G401.6 (cell line): ENCODE measurements around the gene MIEF2.
"Not testable (repeated sequence)": the region's sequence is repeated elsewhere in the genome, so short reads cannot be mapped to it uniquely, and the experiment has no call there.

Experiments used
- FAIRE-seq: peaks from 2 replicates; lab custom pipeline; 2012; peaks lifted over from hg19 to GRCh38; lab: Jason Lieb, UNC

The MIEF2 gene, protein sequence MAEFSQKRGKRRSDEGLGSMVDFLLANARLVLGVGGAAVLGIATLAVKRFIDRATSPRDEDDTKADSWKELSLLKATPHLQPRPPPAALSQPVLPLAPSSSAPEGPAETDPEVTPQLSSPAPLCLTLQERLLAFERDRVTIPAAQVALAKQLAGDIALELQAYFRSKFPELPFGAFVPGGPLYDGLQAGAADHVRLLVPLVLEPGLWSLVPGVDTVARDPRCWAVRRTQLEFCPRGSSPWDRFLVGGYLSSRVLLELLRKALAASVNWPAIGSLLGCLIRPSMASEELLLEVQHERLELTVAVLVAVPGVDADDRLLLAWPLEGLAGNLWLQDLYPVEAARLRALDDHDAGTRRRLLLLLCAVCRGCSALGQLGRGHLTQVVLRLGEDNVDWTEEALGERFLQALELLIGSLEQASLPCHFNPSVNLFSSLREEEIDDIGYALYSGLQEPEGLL

DNA sequence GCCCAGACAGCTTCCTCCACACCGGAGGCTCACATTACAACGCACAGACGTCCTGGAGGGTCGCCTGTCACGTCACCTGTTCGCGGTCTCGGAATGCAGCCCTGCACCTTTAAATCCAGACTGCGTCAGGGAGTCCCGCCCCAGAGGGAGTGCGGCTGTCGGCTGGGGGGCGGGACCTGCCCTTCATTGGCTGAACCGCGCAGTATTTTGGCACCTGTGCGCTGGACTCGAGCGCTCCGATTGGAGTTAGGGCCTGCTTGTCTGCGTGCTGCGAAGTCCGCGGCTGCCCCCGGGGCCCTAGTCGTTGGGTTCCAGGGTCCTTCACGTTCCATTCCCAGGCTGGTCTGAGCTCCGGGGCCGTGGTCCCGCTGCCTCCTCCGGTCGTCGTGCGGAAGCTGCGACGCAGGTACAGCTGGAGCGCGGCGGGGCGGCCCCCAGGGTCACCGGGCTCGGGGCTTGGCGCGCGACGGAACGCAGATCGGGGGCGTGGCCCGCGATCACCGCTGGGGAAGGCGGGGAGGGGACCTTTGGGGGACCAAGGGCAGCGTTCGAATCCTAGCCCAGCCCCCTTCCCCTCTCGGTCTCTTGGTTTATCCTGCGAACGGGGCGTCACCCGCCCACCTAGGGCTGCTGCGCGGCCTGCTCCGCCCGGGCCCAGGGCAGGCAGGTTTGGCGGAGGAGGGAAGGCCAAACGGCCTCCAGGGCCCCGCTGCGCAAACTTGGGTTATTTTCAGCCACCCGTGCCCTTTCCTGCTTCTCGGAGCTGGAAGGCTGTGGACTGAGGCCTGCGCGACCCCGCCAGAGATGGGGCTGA lies at the start of gene MIEF2:
MIEF2 (plus strand) TSS at position 331 of the 814 bp plus-strand sequence. CDS start 2,059 bp downstream, outside the sequence.
- FAIRE-seq: peak; percentile 98

DNA sequence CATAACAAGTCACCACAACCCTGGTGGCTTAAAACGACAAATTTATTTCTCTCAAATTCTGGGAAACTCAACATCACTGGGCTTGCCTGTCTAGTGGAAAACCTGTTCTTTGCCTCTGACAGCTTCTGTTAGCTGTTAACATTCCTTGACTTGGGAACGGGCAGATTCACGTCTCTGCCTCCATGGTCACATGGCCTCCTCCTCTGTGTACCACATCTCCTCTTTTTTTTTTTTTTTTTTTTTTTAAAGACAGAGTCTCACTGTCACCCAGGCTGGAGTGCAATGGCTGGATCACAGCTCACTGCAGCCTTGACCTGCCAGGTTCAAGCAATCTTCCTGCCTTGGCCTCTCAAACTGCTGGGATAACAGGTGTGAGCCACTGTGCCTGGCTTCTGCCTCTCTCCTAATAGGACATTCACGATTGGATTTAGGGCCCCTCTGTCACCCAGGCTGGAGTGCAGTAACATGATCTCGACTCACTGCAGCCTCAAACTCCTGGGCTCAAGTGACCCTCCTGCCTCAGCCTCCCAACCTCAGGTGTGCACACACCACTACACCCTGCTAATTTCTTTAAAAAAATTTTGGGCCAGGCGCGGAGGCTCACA lies 46.7 kb upstream of the MIEF2 start:
- FAIRE-seq: peak; percentile 6

DNA sequence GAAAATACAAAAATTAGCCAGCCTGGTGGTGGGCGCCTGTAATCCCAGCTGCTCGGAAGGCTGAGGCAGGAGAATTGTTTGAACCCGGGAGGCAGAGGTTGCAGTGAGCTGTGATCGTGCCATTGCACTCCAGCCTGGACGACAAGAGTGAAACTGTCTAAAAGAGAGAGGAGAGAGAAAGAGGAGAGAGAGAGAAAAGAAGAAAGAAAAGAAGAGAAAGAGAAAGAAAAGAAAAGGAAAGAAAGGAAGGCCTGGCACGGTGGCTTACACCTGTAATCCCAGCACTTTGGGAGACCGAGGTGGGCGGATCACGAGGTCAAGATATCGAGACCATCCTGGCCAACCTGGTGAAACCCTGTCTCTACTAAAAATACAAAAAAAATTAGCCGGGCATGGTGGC lies 43.6 kb upstream of the MIEF2 start:
- FAIRE-seq: not testable (repeated sequence)

DNA sequence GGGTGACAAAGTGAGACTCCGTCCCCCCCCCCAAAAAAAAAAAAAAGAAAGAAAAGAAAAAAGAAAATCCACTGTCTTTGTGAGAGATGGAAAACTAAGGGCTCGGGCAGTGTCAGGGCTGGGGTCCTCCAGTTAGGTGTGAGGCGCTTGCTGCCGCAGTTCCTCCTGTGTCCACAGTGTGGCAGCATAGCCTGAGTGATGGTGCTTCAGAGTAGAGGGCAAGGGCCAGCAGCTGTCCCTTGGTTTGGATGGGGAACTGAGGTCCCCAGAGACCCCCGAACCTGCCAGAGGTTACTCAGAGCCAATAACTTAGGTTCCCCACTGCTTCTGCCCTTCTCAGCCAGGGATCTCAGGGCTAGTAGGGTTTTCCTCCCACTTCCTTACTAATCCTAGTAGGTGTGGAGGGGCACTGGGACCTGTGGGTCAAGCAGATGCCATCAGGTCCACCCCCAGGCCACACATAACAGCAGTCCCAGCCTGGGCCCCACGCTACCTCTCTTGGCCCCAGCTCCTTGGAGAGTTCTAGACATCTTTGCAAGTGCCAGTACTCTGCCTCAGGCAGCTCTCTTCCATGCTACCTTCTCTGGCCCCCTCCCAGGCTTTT lies 42.9 kb upstream of the MIEF2 start:
- FAIRE-seq: peak; percentile 48

DNA sequence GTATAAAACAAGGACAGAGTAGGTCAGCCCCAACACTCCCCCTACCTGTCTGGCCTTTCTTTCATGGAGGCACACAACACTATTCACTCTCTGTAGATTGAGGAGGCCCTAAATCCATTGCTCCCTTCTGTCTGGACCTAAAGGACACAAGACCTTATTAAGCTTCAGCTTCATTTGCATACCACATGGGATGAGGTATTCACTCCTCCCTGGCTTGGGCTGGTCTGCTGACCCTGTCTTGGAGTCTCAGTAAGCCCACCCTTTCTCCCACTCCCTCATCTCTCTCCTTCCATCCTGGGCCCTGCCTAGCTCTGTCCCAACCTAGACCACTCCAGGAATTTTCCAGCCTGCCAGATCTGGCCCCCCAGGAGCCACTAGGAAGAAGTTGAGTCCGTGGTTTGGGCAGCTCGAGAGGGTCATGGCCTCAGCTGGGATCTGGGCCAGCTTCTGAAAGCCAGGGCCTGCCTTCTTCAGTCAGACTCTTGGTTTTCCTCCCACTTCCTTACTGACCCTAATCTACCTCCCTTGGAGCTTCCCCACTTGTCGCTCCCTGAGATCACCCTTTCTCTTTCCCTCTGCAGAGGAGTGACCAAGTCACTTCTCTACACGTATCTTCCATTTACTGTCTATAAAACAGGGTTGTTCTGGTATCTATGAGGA lies 41.6 kb upstream of the MIEF2 start:
- FAIRE-seq: no peak

DNA sequence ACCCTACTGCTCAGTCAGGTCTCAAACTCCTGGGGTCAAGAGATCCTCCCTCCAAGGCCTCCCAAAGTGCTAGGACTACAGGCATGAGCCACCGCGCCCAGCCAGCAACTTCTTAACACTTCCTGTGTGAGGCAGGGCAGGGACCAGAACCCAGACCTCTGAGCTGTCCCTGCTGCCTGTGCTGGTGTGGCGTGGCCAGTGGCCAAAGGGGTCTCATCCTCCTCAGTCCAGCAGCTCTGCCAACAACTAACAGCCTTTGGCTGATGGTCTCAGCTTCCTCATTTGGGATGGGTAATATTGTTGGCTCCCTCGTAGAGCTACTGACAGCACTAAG lies 36.4 kb upstream of the MIEF2 start:
- no peak for FAIRE-seq

DNA sequence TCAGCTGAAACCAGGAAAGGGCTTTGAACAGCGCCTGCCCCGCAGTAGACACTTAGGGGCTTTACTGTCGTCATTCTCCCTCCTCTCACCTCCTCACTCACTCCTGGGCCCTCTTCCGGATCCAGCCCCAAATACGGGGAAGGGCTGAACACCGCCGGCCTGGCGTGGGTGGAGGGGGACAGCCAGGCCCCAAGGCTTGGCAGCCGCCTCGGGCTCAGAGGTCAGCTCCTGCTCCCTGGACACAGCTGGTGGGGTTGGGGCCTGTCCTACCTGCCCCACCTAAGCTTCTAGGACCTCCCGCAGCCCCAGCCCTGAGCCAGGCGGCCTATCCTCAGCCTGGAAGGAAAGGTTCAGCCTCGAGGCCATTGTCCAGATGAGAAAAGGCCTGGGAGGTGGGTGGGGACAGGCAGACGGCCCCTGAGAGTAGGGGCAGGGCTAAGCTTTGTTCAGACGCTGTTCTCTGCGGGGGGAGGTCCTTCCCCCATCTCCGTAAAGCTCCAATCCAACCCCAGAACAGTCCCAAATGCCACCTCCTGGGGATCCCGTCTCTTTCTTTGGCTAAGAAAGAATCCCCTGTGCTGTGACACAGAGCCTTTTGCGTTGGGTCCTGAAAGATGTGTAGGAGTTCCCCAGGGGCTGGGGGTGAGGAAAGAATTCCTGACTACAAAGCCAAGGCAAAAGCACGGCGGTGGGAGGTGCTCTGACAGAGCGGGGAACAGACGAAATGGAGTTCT lies 35.9 kb upstream of the MIEF2 start:
- FAIRE-seq: peak; percentile 89

DNA sequence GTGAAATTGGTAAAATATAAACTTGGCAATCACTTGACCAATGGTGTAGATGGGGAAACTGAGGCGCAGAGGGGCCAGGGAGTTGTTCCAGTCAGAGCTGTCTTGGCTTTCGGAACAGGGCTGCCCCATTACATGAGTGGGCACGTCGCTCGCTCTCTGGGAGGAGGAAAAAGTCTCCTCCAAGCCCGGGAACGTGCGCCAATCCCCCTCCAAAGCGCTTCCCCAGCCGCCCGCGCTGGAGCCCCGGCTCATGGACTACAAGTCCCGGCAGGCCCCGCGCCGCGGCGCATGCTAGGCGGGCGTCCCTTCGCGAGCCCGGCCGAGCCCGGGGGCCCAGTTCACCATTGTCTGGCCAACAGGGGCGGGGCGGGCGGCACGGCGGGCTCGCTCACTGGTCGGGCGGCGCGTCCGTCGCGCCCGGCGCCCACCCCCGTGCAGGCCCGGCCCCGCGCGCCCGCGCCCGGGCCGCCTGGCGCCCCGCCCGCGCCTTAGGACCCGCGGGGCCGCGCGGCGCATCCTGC lies 35.3 kb upstream of the MIEF2 start, which contains the start of gene LLGL1:
LLGL1 (plus strand) TSS at position 515 of the 521 bp plus-strand sequence. CDS start 48 bp downstream, outside the sequence.
- no peak for FAIRE-seq

DNA sequence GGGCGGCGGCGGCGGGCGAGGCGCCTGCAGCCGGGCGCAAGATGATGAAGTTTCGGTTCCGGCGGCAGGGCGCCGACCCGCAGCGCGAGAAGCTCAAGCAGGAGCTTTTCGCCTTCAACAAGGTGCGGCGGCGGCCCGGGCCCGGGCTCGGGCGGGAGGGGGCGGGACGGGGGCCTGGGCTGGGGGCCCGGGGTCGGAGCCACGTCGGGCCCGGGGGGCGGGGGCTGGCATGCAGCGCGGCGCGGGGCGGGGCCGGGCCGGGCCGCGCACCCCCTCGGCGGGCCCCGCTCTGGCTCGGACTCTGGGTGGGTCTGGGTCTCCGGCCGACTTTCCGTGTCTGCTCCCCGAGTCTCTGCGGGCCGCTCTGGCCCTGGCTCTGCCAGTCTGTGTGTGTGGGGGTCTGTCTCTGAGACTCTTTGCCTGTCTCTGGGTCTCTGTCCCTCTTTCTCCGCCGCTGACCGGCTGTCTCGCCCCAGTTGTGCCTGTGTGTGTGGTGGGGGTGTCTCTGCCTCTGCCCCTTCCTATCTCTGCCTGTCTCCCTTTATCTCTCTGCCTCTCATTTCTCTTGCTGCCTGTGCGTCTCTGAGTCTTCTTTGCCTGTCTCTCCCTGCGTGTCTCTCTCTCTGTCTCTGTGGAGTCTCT lies 34.7 kb upstream of the MIEF2 start:
- no peak for FAIRE-seq

DNA sequence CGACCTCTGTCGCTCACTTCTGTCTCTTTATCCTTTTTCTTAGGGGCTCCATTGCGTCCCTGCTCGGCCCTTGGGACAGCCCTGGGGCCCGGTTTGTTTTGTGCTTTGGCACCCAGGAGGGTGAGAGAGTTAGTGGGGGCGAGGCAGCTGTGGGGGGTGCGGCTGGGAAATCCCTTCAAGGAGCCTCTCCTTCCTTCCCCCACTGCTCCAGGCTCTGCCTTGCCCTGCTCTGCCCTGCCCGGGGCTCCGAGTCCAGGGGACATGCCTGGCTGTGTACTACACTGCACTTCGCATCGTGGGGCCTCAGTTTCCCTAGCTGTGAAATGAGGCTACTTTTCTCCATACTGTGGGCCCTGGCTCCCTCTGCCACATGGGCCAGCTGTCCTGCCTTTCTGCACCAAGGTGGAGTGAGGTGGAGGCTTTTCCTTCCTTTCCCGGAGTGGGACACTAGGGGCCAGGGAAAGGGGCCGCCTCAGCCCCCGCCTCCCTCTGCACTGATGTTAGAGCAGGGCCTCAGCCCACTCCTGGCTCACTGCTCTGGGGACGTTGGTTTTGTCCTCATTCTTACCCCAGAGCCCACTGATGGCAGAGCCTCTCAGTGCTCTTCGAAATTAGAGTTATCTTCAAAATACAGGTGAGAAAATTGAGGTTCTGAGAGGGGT lies 34.0 kb upstream of the MIEF2 start:
- no peak for FAIRE-seq

DNA sequence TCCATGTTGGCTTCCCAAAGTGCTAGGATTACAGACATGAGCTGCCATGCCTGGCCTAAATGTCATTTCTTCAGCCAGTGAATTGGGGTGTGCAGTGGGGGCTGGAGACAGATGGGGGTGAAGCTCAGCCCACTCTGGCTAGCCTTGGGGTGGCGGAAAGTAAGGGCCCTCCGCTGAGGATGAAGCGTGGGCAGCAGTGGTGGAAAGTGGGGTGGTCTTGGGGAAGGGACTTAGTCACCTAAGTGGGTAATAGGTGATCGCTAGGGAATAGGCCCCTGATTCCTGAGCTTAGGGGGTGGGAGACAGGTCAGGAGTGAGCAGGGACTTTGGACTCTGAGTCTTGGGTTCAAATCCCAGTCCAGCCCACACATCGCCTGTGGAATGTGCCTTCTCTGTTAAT lies 32.8 kb upstream of the MIEF2 start:
- no peak for FAIRE-seq

DNA sequence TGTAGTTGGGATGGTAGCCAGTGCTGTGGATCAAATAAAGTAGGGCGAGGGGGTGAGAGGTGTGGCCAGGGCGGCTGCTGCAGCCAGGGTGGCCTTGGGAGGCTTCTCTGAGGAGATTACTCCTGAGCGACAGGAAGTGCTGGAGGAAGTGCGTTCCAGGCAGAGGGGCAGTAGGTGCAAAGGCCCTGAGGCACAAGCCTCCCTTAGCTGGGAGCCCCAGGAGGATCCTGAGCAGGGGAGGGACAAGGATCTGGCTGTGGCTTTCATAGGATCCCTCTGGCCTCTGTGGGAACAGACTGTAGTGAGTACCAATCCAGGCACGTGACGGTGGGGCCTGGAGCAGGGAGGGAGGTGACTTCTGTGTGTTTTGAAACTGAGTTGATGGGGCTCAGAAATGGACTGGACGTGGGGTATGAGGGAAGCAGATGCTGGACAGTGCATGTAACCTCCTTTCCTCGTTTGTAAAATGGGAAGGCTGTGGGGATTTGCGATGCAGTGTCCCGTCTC lies 32.2 kb upstream of the MIEF2 start:
- no peak for FAIRE-seq

DNA sequence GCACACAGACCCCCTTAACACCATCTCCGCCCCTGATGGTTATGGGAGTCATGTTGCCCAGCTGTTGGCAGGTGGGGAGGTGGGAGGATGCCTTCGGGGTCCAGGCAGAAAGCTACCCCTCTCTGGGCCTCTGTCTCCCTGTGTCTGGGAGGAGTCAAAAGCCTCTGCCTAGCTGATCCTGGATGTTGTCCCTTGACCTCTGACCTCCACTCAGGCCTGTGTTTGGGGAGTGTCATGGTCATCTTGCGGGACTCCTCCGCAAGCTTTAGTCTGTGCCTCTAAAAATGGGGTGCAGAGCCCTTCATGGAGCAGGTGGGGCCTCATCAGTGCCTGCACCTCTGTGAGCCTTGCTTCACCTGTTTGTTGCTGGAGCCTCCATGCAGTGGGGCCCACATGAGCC lies 31.2 kb upstream of the MIEF2 start:
- FAIRE-seq: no peak

DNA sequence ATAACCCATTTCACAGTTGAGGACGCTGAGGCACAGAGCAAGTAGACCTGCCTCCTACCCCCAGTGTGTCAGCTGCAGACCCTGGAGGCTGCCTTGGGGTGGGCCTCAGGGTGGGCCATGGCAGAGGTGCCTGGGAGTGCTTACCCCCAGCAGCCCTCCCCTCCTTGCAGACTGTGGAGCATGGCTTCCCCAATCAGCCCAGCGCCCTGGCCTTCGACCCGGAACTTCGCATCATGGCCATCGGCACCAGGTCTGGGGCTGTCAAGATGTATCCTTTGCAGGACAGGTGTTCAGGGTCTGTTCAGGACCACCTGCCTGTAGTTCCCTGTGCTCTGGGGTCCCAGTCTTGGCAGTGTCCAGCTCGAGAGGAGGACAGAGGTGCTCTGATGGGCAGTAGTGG lies 30.7 kb upstream of the MIEF2 start:
- no peak for FAIRE-seq

DNA sequence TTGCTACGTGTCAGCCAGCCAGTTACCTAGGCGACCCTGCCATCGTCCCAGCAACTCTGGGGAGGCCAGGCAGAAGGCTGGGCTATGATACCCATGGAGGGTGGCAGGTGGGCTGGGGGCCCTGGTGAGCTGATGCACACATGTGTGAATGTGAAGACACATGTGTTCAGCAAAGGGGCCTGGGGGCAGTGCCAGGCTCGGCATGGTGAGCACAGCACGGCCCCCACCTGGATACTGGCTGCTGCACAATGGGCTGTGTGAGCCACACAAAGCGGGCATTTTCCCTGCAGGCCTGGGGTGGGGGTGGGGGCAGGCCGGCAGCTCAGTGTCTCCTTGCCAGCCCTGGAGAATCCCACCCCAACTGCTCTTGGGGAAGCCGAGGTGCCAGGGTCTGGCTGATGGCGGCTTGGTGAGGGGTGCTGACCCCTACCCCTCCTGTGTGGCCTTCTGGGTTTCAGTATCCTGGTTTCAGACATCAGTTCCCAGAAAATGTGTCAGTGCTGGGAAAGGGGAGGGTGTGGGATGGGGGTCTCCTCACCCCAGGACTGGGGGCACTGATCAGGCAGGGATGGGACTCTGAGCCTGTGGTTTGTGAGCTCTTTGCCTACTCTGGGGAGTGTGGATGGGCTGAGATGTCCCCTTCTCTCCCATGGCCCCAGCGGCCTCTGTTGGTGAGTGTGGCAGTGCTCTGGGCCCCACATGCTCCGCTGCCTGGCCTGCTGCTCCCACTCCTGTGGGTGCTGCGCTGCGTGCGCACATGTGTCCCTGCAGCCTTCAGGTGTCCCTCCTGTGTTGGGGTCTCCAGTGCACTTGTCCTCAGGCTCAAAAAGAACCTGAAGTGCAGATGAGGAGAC lies 29.9 kb upstream of the MIEF2 start:
- no peak for FAIRE-seq

DNA sequence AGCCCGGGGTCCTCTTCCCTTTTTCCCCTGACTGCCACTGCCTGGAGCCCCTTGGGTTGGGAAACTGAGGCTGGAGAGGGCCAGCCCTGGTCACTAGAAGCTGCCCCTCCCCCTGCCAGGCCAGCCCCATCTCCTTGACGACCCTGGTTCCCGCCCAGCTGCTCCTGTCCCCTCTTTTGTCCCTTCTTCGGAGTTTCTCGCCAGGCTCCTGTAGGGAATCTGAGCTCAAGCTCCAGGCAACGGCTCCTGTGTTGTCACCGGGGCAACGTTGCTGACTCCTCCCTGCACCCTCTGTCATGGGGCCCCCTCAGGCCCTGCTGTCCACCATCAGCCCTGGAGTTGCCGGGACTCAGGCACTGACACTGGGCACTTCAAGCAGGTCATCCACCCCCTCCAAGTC lies 29.3 kb upstream of the MIEF2 start:
- no peak for FAIRE-seq

DNA sequence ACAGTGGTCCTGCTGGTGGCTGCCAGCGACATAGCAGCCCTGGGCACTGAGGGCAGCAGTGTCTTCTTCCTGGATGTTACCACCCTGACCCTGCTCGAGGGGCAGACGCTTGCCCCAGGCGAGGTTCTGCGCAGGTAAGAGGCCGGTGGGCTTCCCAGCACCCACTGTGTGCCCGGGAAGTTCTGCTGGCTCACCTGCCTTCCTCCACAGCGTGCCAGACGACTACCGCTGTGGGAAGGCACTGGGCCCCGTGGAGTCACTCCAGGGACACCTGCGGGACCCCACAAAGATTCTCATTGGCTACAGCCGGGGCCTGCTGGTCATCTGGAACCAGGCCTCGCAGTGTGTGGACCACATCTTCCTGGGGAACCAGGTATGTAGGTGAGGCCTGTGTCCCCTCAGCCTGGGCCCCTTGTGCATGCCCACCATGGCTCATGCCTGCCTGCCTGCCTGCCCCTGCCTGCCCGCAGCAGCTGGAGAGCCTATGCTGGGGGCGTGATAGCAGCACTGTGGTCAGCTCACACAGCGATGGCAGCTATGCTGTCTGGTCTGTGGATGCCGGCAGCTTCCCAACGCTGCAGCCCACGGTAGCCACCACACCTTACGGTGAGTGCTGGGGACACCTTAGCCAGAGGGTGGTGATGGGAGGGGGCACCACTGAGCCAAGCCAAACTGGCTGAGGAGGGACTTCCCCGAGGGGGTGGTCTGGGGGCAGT lies 26.5 kb upstream of the MIEF2 start:
- no peak for FAIRE-seq

DNA sequence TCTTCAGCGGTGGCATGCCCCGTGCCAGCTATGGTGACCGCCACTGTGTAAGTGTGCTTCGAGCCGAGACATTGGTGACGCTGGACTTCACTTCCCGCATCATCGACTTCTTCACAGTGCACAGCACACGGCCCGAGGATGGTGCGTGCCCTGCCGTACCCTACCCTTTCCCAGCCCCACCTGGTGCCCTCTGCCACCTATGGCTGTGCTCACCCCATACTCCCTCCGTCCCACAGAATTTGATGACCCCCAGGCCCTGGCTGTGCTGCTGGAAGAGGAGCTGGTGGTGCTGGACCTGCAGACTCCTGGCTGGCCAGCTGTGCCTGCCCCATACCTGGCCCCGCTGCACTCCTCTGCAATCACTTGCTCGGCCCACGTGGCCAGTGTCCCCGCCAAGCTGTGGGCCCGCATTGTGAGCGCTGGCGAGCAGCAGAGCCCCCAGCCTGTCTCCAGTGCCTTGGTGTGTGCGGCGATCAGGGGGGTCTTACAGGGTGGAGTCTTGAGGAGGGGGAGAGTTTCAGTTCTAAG lies 25.5 kb upstream of the MIEF2 start:
- FAIRE-seq: no peak
